ENCODE results near the gene BORCS5. TPM values are rescaled to one million over a fixed set of nuclear protein-coding genes. Genes with fewer than 3 reads are reported as not detected.

BORCS5 gene
- total and polyA plus RNA-seq, 8 donors: 7.7 to 13.5 (median 9.1) TPM

DNA sequence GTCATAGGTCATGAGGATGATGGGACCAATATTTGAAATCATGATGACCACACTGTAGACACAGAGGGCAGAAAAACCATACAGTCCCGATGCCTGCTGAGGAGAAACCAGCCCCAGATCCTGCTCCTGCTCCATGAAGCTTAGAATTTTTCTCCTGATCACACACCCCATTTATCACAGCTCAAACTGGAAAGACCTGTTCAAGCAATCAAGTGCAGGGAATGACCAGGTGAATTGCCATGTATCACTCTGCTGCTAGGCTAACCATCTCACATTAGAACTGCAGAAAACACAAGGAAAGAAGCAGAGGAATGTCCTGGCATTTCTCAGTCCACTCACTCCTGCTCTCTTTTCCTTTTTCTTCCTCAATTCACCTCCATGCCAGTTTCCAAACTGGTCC is 25.0 kb upstream of the BORCS5 start:
- DNase-seq (peak in 2 of 4 donors; percentile 19 to 65), ATAC-seq (peak; percentile 50)
- intact Hi-C loops (cut with DNase I): no loop called here
- Histone ChIP-seq H3K4me1 (peaks cover 14 to 56% of the 10 kb centered on the region in 2 donors), H3K9me3 (no peaks in the 10 kb centered on the region), H3K4me3 (no peak overlapping the region), H3K27ac (peak overlapping the region in 1 of 2 donors; percentile 18), H3K36me3 (peaks cover 0 to 18% of the 10 kb centered on the region in 2 donors), H3K27me3 (no peaks in the 10 kb centered on the region)
- TF ChIP-seq, protein P1, sequence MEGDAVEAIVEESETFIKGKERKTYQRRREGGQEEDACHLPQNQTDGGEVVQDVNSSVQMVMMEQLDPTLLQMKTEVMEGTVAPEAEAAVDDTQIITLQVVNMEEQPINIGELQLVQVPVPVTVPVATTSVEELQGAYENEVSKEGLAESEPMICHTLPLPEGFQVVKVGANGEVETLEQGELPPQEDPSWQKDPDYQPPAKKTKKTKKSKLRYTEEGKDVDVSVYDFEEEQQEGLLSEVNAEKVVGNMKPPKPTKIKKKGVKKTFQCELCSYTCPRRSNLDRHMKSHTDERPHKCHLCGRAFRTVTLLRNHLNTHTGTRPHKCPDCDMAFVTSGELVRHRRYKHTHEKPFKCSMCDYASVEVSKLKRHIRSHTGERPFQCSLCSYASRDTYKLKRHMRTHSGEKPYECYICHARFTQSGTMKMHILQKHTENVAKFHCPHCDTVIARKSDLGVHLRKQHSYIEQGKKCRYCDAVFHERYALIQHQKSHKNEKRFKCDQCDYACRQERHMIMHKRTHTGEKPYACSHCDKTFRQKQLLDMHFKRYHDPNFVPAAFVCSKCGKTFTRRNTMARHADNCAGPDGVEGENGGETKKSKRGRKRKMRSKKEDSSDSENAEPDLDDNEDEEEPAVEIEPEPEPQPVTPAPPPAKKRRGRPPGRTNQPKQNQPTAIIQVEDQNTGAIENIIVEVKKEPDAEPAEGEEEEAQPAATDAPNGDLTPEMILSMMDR (IDR thresholded peaks at IDR 0.05): no peak

GRCh38 chr12:12333407-12334366 is 23.2 kb upstream of the BORCS5 start:
- TF ChIP-seq, protein P1 (IDR thresholded peaks at IDR 0.05): no peak
- DNase-seq (peak in 3 of 4 donors; percentile 45 to 85 (median 80)), ATAC-seq (peak; percentile 41)
- no peaks in the 10 kb centered on the region for H3K27me3 ChIP-seq
- peak overlapping the region; percentile 3 to 45 for H3K27ac ChIP-seq
- H3K9me3 ChIP-seq: no peaks in the 10 kb centered on the region
- intact Hi-C loops (cut with DNase I): no loop called here
- H3K36me3 ChIP-seq: peaks cover 0 to 18% of the 10 kb centered on the region in 2 donors
- no peak overlapping the region for H3K4me3 ChIP-seq
- peaks cover 10 to 53% of the 10 kb centered on the region in 2 donors for H3K4me1 ChIP-seq

- ATAC-seq: peak; percentile 66
- H3K4me3 ChIP-seq: no peak overlapping the region
These were observed 22.4 kb upstream of the BORCS5 start for GRCh38 chr12:12334367-12335040.

DNA sequence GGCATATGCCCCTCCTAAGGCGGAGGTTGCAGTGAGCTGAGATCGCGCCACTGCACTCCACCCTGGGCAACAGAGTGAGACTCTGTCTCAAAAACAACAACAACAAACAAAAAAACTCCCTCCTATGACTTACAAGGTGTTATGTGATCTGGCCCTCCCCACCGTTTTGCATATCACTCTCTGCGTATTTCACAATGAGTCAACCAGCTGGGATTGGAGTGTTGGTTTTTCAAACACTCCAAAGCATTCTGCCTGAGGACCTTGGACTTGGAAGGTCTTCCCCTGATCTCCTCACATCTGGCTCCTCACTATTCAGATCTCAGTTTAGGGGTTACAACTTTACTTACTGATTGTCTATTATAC is 20.8 kb upstream of the BORCS5 start:
- Histone ChIP-seq H3K27ac (no peak overlapping the region), H3K4me1 (peaks cover 10 to 56% of the 10 kb centered on the region in 2 donors), H3K4me3 (no peak overlapping the region), H3K9me3 (no peaks in the 10 kb centered on the region), H3K27me3 (no peaks in the 10 kb centered on the region), H3K36me3 (peaks cover 0 to 9% of the 10 kb centered on the region in 2 donors)
- DNase-seq (peak in 1 of 4 donors; percentile 55), ATAC-seq (peak; percentile 78)
- TF ChIP-seq, protein P1 (IDR thresholded peaks at IDR 0.05): no peak
- intact Hi-C loops (cut with DNase I): no loop called here

More at GRCh38 chr12:12334367-12335040, 22.4 kb upstream of the BORCS5 start:
- Histone ChIP-seq H3K27me3 (no peaks in the 10 kb centered on the region), H3K9me3 (no peaks in the 10 kb centered on the region), H3K27ac (peak overlapping the region in 1 of 2 donors; percentile 45), H3K36me3 (peaks cover 0 to 15% of the 10 kb centered on the region in 2 donors), H3K4me1 (peaks cover 10 to 56% of the 10 kb centered on the region in 2 donors)
- intact Hi-C loops (cut with DNase I): no loop called here
- DNase-seq: peak; percentile 52 to 88 (median 80)
- TF ChIP-seq, protein P1 (IDR thresholded peaks at IDR 0.05): peak; percentile 63 to 97

DNA sequence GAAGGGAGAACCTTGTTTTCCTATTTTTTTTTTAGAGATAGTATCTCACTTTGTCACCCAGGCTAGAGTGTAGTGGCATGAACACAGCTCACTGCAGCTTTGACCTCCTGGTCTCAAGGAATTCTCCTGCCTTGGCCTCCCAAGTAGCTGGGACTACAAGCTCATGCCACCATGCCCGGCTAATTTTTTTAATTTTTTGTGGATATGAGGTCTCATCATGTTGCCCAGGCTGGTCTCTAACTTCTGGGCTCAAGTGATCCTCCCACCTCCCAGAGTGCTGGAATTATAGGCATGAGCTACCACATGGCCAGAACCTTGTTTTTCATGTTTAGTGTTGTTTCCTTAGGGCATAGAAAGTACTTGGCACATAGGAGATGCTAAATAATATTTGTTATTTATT is 20.4 kb upstream of the BORCS5 start:
- Histone ChIP-seq H3K4me3 (no peak overlapping the region), H3K4me1 (peaks cover 10 to 56% of the 10 kb centered on the region in 2 donors), H3K27ac (no peak overlapping the region), H3K9me3 (no peaks in the 10 kb centered on the region), H3K36me3 (peaks cover 0 to 11% of the 10 kb centered on the region in 2 donors), H3K27me3 (no peaks in the 10 kb centered on the region)
- TF ChIP-seq, protein P1 (IDR thresholded peaks at IDR 0.05): no peak
- intact Hi-C loops (cut with DNase I): no loop called here
- ATAC-seq (no peak), DNase-seq (no peak)
